Measurements from ENCODE around the gene CDK18. TPM values are rescaled to one million over a fixed set of nuclear protein-coding genes. Genes with fewer than 3 reads are reported as not detected.

The CDK18 gene
- total and polyA plus RNA-seq, 10 of the 15 experiments (the other 5 are each of a cell fraction or from before 2014, with no cell fraction given) = 0.13 to 4.4 (median 0.52) TPM; not detected in 2

- no peaks in the 10 kb centered on the region for H4K20me1 ChIP-seq (ENCODE audit: control insufficient read depth, insufficient read depth)
- intact Hi-C loops (cut with micrococcal nuclease; ENCODE audit: unreplicated experiment) = no loop called here
- ATAC-seq (no peak), FAIRE-seq (no peak), DNase-seq (ENCODE audit: low read depth, low spot score) (no peak)
- H3K9me3 ChIP-seq (replicated peaks; ENCODE audit: control insufficient read depth, insufficient read depth, low read length) = no peaks in the 10 kb centered on the region
- H2AFZ ChIP-seq (ENCODE audit: control insufficient read depth, low read depth, low read length) = no peak overlapping the region
- WGBS (ENCODE audit: insufficient coverage, insufficient replicate concordance, low lambda C conversion rate, missing lambda C conversion rate) = 23% methylated on average over 3 of the region's 3 CpGs
- H3K79me2 ChIP-seq (ENCODE audit: control insufficient read depth, insufficient read depth, low read length) = no peaks in the 10 kb centered on the region
- SMC1A ChIA-PET (ENCODE audit: uncharacterized antibody, unreplicated experiment) = interaction anchor here (4.0 kb wide), 1 partner anchor 29 kb away, joined by 15 read pairs; no protein-coding TSS in a partner anchor
- no peaks in the 10 kb centered on the region for H3K4me1 ChIP-seq (ENCODE audit: control insufficient read depth, insufficient read depth, low read length)
- no peak overlapping the region for H3K9ac ChIP-seq (ENCODE audit: control insufficient read depth, insufficient read depth, low read length)
- no peaks in the 10 kb centered on the region for H3K36me3 ChIP-seq (ENCODE audit: control insufficient read depth in 2 of 2, insufficient read depth in 2 of 2, low read length in 1 of 2)
- TF ChIP-seq NRF1 (conservative IDR thresholded peaks at IDR 0.05; ENCODE audit: low read depth, low read length) (no peak), CREM (IDR thresholded peaks at IDR 0.05; ENCODE audit: low read depth) (no peak), MTA2 (IDR thresholded peaks at IDR 0.05; ENCODE audit: low read depth) (no peak), NFYA (IDR thresholded peaks at IDR 0.05; ENCODE audit: borderline replicate concordance, low read depth, low read length) (no peak), SPI1 (IDR thresholded peaks at IDR 0.05; ENCODE audit: borderline replicate concordance, insufficient read depth, low read depth, low read length) (no peak), SREBF2 (IDR thresholded peaks at IDR 0.05; ENCODE audit: low read length) (no peak), TCF7 (IDR thresholded peaks at IDR 0.05; ENCODE audit: borderline replicate concordance) (no peak), SMAD1 (IDR thresholded peaks at IDR 0.05; ENCODE audit: low read depth, partially characterized antibody) (no peak), SUZ12 (IDR thresholded peaks at IDR 0.05; ENCODE audit: unreplicated experiment) (no peak), RCOR1 (conservative IDR thresholded peaks at IDR 0.05; ENCODE audit: low read depth, low read length) (no peak), ZNF592 (IDR thresholded peaks at IDR 0.05) (no peak), TCF12 (IDR thresholded peaks at IDR 0.05; ENCODE audit: low read depth, low read length) (no peak), HDGF (IDR thresholded peaks at IDR 0.05) (no peak), HCFC1 (IDR thresholded peaks at IDR 0.05; ENCODE audit: low read length) (no peak), NFYB (IDR thresholded peaks at IDR 0.05; ENCODE audit: insufficient read depth, low read depth, low read length) (no peak), YY1 (IDR thresholded peaks at IDR 0.05; ENCODE audit: low read depth, low read length) (no peak), EZH2 (IDR thresholded peaks at IDR 0.05; ENCODE audit: borderline replicate concordance, control insufficient read depth, low read depth, low read length) (no peak), SIN3A (IDR thresholded peaks at IDR 0.05; ENCODE audit: low read depth, low read length) (no peak), PML (IDR thresholded peaks at IDR 0.05; ENCODE audit: low read length) (no peak)
- H3K4me2 ChIP-seq (ENCODE audit: control insufficient read depth, insufficient read depth) = no peak overlapping the region
- RAD21 ChIA-PET (ENCODE audit: unreplicated experiment) = no interaction called here
- in situ Hi-C loops (cut with MboI) = no loop called here
- H3K4me3 ChIP-seq = no peak overlapping the region
- peaks cover 0 to 1% of the 10 kb centered on the region in 2 experiments; a peak in 2 of 4 replicates for H3K27me3 ChIP-seq (replicated peaks in 1 of 2; ENCODE audit: control insufficient read depth in 2 of 2, insufficient read depth in 2 of 2, low read length in 1 of 2)
- POLR2A ChIA-PET = no interaction called here
- no TSS peak for BruUV-seq (replicated peaks)
- CTCF ChIA-PET = interaction anchor here (1.2 to 31.6 kb wide), 3 partner anchors 25 to 182 kb away, joined by 4 to 891 read pairs (median 4); no protein-coding TSS in a partner anchor
- no peak overlapping the region for H3K27ac ChIP-seq (ENCODE audit: control insufficient read depth, insufficient read depth)
Observed at GRCh38 chr1:205517288-205517687, 12.8 kb downstream of the CDK18 start.

All from GM12878 (cell line).